Lower lobe of right lung (tissue), 2 donors: ENCODE data around the gene INPP4A. TPM values are rescaled to one million over a fixed set of nuclear protein-coding genes. Genes with fewer than 3 reads are reported as not detected.
A peak's percentile ranks its signal among the peaks of the same experiment; 100 is the strongest.

ENCODE experiments used
- ATAC-seq, 2 donors: fragments of 200-7000 bp; cut with Tn5 transposase; one replicate each; pipeline ENCODE4 v1.9.1; 2020 to 2022; ENCODE audit warnings: mild to moderate bottlenecking in 2 of 2, moderate library complexity in 2 of 2
- DNase-seq: peaks from one replicate; pipeline ENCODE4 v3.0.0-alpha.2; 2020
- H3K27ac ChIP-seq: fragments of 200-600 bp; one replicate; pipeline ENCODE4 v1.8.0; 2022
- H3K27me3 ChIP-seq: fragments of 200-600 bp; one replicate; pipeline ENCODE4 v1.8.0; 2022; ENCODE audit warnings: low read depth
- H3K36me3 ChIP-seq: fragments of 200-600 bp; one replicate; pipeline ENCODE4 v1.8.0; 2022; ENCODE audit warnings: mild to moderate bottlenecking
- H3K4me1 ChIP-seq: fragments of 200-600 bp; one replicate; pipeline ENCODE4 v1.8.0; 2022
- H3K4me3 ChIP-seq: fragments of 200-600 bp; one replicate; pipeline ENCODE4 v1.8.0; 2022; ENCODE audit warnings: mild to moderate bottlenecking
- H3K9me3 ChIP-seq: fragments of 200-600 bp; one replicate; pipeline ENCODE4 v1.8.0; 2022
- intact Hi-C: fragments of 100-400 bp; cut with DNase I; formaldehyde crosslinking; loops from one replicate; pipeline ENCODE4 v1.11.0; 2022
- total RNA-seq: library from RNA; stranded (reverse); fragmentation: NEBNext Ultra II Directional; extraction: Animal tissue kit (Norgen Biotek cat#: 25700); gene quantifications from one replicate; pipeline ENCODE4 v1.2.1, GENCODE V29; 2021
- TF ChIP-seq, protein P1 (sequence below): fragments of 200-600 bp; IDR thresholded peaks from one replicate; pipeline ENCODE4 v1.8.0; 2022; ENCODE audit warnings: antibody characterized with exemption, mild to moderate bottlenecking
- donor health status: DM: no; HTN: yes; CAD: no; lungs with severe emphysema.

The INPP4A gene
- total RNA-seq, 1 donor from 2014 or later = 35.6 TPM

DNA sequence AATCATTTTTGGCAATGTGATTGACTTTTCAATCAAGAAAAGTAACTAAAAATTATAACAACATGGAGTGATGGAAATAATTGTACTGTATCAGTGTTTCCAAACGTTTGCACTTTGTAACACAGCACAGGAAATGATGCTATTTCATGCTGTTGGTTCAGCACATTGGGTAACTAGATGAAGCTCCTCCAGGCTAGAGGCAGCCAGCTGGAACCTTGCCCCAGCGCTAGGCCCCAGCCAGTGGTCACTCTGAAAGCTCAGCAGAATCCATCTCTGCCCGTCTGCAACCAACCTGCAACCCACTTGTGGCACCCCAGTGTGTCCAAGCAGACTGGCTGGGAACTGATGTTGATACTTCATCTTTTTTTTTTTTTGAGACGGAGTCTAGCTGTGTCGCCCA is 179.0 kb downstream of the INPP4A start:
- intact Hi-C loops = no loop called here
- H3K9me3 ChIP-seq = no peaks in the 10 kb centered on the region
- H3K4me1 ChIP-seq = no peaks in the 10 kb centered on the region
- DNase-seq = peak; percentile 55
- TF ChIP-seq, protein P1, sequence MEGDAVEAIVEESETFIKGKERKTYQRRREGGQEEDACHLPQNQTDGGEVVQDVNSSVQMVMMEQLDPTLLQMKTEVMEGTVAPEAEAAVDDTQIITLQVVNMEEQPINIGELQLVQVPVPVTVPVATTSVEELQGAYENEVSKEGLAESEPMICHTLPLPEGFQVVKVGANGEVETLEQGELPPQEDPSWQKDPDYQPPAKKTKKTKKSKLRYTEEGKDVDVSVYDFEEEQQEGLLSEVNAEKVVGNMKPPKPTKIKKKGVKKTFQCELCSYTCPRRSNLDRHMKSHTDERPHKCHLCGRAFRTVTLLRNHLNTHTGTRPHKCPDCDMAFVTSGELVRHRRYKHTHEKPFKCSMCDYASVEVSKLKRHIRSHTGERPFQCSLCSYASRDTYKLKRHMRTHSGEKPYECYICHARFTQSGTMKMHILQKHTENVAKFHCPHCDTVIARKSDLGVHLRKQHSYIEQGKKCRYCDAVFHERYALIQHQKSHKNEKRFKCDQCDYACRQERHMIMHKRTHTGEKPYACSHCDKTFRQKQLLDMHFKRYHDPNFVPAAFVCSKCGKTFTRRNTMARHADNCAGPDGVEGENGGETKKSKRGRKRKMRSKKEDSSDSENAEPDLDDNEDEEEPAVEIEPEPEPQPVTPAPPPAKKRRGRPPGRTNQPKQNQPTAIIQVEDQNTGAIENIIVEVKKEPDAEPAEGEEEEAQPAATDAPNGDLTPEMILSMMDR = no peak
- peak; percentile 21 to 38 for ATAC-seq
- H3K4me3 ChIP-seq = no peak overlapping the region
- no peak overlapping the region for H3K27ac ChIP-seq
- no peaks in the 10 kb centered on the region for H3K27me3 ChIP-seq
- H3K36me3 ChIP-seq = peaks cover 60% of the 10 kb centered on the region

DNA sequence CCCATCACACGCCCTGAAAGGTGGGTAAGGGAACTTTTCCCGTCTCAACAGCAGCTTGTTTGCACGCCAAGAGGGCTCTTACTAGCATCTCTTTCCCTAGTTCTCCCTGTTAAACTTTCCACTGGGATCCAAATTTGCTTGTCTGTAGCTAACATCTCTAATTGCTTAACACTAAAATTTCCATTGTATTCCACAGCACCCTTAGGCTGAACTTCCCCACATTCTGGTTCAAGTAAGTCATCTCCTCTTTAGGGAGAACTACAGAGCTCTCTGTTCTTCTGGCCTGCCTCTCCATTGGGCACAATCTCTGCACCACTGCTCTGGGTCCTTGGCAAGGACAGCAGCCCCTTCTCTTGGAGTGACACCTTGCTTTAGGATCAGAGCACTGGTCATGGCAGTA is 187.7 kb downstream of the INPP4A start:
- no peaks in the 10 kb centered on the region for H3K4me1 ChIP-seq
- ATAC-seq = no peak
- H3K4me3 ChIP-seq = no peak overlapping the region
- TF ChIP-seq, protein P1 = no peak
- H3K36me3 ChIP-seq = peaks cover 77% of the 10 kb centered on the region
- H3K9me3 ChIP-seq = no peaks in the 10 kb centered on the region
- intact Hi-C loops = no loop called here
- no peaks in the 10 kb centered on the region for H3K27me3 ChIP-seq
- H3K27ac ChIP-seq = no peak overlapping the region
- DNase-seq = no peak

DNA sequence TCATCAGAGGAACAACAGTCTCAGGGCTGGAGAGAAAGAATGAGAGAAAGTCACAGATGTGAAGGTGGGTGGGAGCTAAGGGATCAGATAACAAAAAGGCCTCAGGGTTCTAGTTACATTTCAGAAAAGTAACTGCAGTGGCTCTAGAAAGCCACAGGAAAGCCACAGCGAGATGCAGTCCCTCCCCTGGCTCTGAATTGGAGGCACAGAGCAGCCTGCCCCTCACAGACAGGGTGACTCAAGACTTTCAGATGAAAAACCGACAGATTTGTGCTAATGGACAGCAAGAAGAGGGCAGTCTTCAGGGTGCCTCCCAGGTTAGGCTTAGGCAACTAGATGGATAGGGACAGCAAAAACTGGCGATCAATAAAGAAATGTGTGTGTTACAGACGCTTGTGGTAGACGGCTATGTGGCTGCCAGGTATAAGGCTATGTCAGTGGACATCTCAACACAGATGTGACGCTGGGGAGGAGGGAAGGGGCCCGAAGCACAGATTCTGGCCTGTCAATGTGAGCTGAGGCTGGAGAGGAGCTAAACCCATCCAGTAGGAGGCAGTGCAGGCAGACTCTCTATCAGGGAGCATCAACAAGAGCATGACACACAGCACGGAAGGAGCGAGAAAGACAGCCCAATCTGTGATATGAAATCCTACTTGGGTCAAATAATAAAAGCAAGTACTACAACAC is 189.9 kb downstream of the INPP4A start:
- intact Hi-C loops = no loop called here
- Histone ChIP-seq H3K4me3 (no peak overlapping the region), H3K27ac (no peak overlapping the region), H3K36me3 (peaks cover 98% of the 10 kb centered on the region), H3K4me1 (no peaks in the 10 kb centered on the region), H3K9me3 (no peaks in the 10 kb centered on the region), H3K27me3 (no peaks in the 10 kb centered on the region)
- ATAC-seq = no peak
- TF ChIP-seq, protein P1 = no peak
- no peak for DNase-seq

DNA sequence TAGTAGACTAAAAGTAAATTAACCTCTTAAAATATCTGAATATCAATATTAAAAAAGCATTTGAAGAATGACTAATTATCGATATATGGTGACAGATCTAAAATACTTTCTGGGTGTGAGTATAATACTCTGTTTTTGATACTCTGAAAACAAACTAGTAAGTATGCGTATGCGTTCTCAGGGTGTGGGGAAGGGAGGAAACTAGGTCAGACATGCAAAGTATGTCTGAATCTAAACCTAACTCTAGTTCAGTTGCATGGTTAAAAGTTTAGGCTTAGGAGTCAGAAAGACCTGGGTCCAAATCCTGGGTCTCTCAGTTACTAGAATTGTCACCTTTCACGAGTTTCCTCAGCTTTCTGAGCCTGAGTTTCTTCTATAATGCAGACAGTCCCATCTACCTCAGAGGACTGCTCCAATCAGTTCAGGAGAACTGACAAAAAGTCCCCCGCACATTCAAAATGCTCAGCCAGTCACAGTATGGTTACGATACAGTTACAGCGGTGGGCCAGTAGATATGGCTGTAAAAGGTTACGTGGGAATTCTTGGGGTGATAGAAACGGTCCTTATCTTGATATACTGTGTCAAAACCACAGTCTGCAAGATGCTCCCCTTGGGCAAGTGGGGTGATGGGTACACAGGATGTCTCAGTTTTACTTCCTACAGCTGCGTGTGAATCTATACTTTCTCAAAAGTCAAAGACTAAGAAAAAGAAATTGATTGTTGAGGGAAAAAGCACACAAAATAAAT is 192.9 kb downstream of the INPP4A start:
- TF ChIP-seq, protein P1 = no peak
- DNase-seq (no peak), ATAC-seq (peak in 1 of 2 donors; percentile 31)
- H3K4me1 ChIP-seq = no peaks in the 10 kb centered on the region
- peaks cover 97% of the 10 kb centered on the region for H3K36me3 ChIP-seq
- H3K27ac ChIP-seq = no peak overlapping the region
- intact Hi-C loops = no loop called here
- H3K9me3 ChIP-seq = no peaks in the 10 kb centered on the region
- no peak overlapping the region for H3K4me3 ChIP-seq
- no peaks in the 10 kb centered on the region for H3K27me3 ChIP-seq

- intact Hi-C loops = no loop called here
- Histone ChIP-seq H3K27me3 (no peaks in the 10 kb centered on the region), H3K27ac (no peak overlapping the region), H3K4me1 (no peaks in the 10 kb centered on the region), H3K9me3 (no peaks in the 10 kb centered on the region), H3K36me3 (peaks cover 67% of the 10 kb centered on the region), H3K4me3 (no peak overlapping the region)
- DNase-seq = no peak
- TF ChIP-seq, protein P1 = no peak
- no peak for ATAC-seq
These were observed 198.9 kb downstream of the INPP4A start for GRCh38 chr2:98643496-98644100.

Other genes with a start within 250 kb of the INPP4A start
- 0.18 TPM for gene CNGA3, start 98.4 kb upstream of the INPP4A start, total RNA-seq
- gene COA5, start 163.7 kb downstream of the INPP4A start, total RNA-seq = 31.2 TPM
- 53.7 TPM for gene UNC50, start 163.7 kb downstream of the INPP4A start, total RNA-seq